Esophagus mucosa (tissue), 1 donor: Measurements from ENCODE around the gene ARL2. TPM values are rescaled to one million over a fixed set of nuclear protein-coding genes. Genes with fewer than 3 reads are reported as not detected.

Experiments
- total RNA-seq: library from RNA; stranded (reverse); gene quantifications from one replicate; pipeline ENCODE4 v1.2.4, GENCODE V29; 2023
- donor health status: DM: yes; HTN: yes; CAD: no.

The ARL2 gene
- total RNA-seq, 1 donor from 2014 or later = 43.9 TPM

Other genes with a start within 250 kb of the ARL2 start
- gene SF1, start 235.6 kb upstream of the ARL2 start, total RNA-seq = 129 TPM
- 5.4 TPM for gene MAP4K2, start 210.9 kb upstream of the ARL2 start, total RNA-seq
- 15.6 TPM for gene MEN1, start 203.6 kb upstream of the ARL2 start, total RNA-seq
- gene CDC42BPG, start 169.5 kb upstream of the ARL2 start, total RNA-seq = 20.5 TPM
- 25.6 TPM for gene EHD1, start 135.5 kb upstream of the ARL2 start, total RNA-seq
- 10.7 TPM for gene ATG2A, start 97.0 kb upstream of the ARL2 start, total RNA-seq
- gene PPP2R5B, start 89.5 kb upstream of the ARL2 start, total RNA-seq = 7.0 TPM
- gene GPHA2, start 78.3 kb upstream of the ARL2 start, total RNA-seq = not detected
- gene MAJIN, start 42.1 kb upstream of the ARL2 start, total RNA-seq = not detected
- gene BATF2, start 17.2 kb upstream of the ARL2 start, total RNA-seq = not detected
- gene SNX15, start 13.3 kb downstream of the ARL2 start, total RNA-seq = 12.2 TPM
- 11.3 TPM for gene SAC3D1, start 27.1 kb downstream of the ARL2 start, total RNA-seq
- 2.7 TPM for gene NAALADL1, start 44.4 kb downstream of the ARL2 start, total RNA-seq
- 14.1 TPM for gene CDCA5, start 69.9 kb downstream of the ARL2 start, total RNA-seq
- gene ZFPL1, start 70.1 kb downstream of the ARL2 start, total RNA-seq = 25.7 TPM
- gene VPS51, start 82.1 kb downstream of the ARL2 start, total RNA-seq = 76.4 TPM
- gene TM7SF2, start 97.7 kb downstream of the ARL2 start, total RNA-seq = 53.2 TPM
- 9.4 TPM for gene ZNHIT2, start 103.5 kb downstream of the ARL2 start, total RNA-seq
- gene FAU, start 108.0 kb downstream of the ARL2 start, total RNA-seq = 758 TPM
- gene MRPL49, start 108.2 kb downstream of the ARL2 start, total RNA-seq = 63.9 TPM
- gene SYVN1, start 120.4 kb downstream of the ARL2 start, total RNA-seq = 28.1 TPM
- not detected for gene SPDYC, start 156.1 kb downstream of the ARL2 start, total RNA-seq
- 510 TPM for gene CAPN1, start 167.8 kb downstream of the ARL2 start, total RNA-seq
- gene POLA2, start 247.8 kb downstream of the ARL2 start, total RNA-seq = 11.2 TPM